Measurements from ENCODE around the gene PAQR8.

The PAQR8 gene

GRCh38 chr6:52324189-52324588, 37.8 kb upstream of the PAQR8 start:
- no peaks in the 10 kb centered on the region for H3K36me3 Mint-ChIP-seq (ENCODE audit: low read depth)
- no peak overlapping the region for H3K4me3 Mint-ChIP-seq
- H3K27ac Mint-ChIP-seq = no peak overlapping the region
- H3K4me1 Mint-ChIP-seq = peaks cover 53% of the 10 kb centered on the region
- DNase-seq = no peak
- no peak for TF ChIP-seq CTCF (IDR thresholded peaks at IDR 0.05)
- peaks cover 3% of the 10 kb centered on the region for H3K9me3 Mint-ChIP-seq
- no peaks in the 10 kb centered on the region for H3K27me3 Mint-ChIP-seq (ENCODE audit: low read depth, poor library complexity)

GRCh38 chr6:52325695-52326471, 36.1 kb upstream of the PAQR8 start:
- peak overlapping the region; percentile 41 for H3K4me3 Mint-ChIP-seq

GRCh38 chr6:52326540-52327364, 35.2 kb upstream of the PAQR8 start:
- peaks cover 65% of the 10 kb centered on the region for H3K4me1 Mint-ChIP-seq
- no peak for TF ChIP-seq CTCF (IDR thresholded peaks at IDR 0.05)
- no peaks in the 10 kb centered on the region for H3K27me3 Mint-ChIP-seq (ENCODE audit: low read depth, poor library complexity)
- no peak for DNase-seq
- no peaks in the 10 kb centered on the region for H3K36me3 Mint-ChIP-seq (ENCODE audit: low read depth)
- H3K27ac Mint-ChIP-seq = peak overlapping the region; percentile 32
- no peak overlapping the region for H3K4me3 Mint-ChIP-seq
- H3K9me3 Mint-ChIP-seq = peaks cover 3% of the 10 kb centered on the region

More at GRCh38 chr6:52325695-52326471, 36.1 kb upstream of the PAQR8 start:
- DNase-seq = peak; percentile 19
- Mint-ChIP-seq H3K36me3 (ENCODE audit: low read depth) (no peaks in the 10 kb centered on the region), H3K4me1 (peaks cover 61% of the 10 kb centered on the region), H3K9me3 (peaks cover 3% of the 10 kb centered on the region), H3K27me3 (ENCODE audit: low read depth, poor library complexity) (no peaks in the 10 kb centered on the region), H3K27ac (peak overlapping the region; percentile 32)
- no peak for TF ChIP-seq CTCF (IDR thresholded peaks at IDR 0.05)

GRCh38 chr6:52328303-52328662, 33.7 kb upstream of the PAQR8 start:
- no peak for TF ChIP-seq CTCF (IDR thresholded peaks at IDR 0.05)
- peaks cover 3% of the 10 kb centered on the region for H3K9me3 Mint-ChIP-seq
- H3K4me3 Mint-ChIP-seq = no peak overlapping the region
- no peaks in the 10 kb centered on the region for H3K27me3 Mint-ChIP-seq (ENCODE audit: low read depth, poor library complexity)
- peaks cover 70% of the 10 kb centered on the region for H3K4me1 Mint-ChIP-seq
- no peak for DNase-seq
- no peaks in the 10 kb centered on the region for H3K36me3 Mint-ChIP-seq (ENCODE audit: low read depth)
- H3K27ac Mint-ChIP-seq = peak overlapping the region; percentile 33

GRCh38 chr6:52328729-52329128, 33.2 kb upstream of the PAQR8 start:
- Mint-ChIP-seq H3K4me1 (peaks cover 74% of the 10 kb centered on the region), H3K4me3 (no peak overlapping the region), H3K27ac (peak overlapping the region; percentile 26), H3K36me3 (ENCODE audit: low read depth) (no peaks in the 10 kb centered on the region), H3K9me3 (peaks cover 3% of the 10 kb centered on the region), H3K27me3 (ENCODE audit: low read depth, poor library complexity) (no peaks in the 10 kb centered on the region)
- DNase-seq = no peak
- no peak for TF ChIP-seq CTCF (IDR thresholded peaks at IDR 0.05)

Data from nephron progenitor cell (in vitro differentiated cells).